Mesenchymal stem cell (in vitro differentiated cells and primary cell): ENCODE results near the gene CCDC24.
A peak's percentile ranks its signal among the peaks of the same experiment; 100 is the strongest.

Source experiments
- DNase-seq: peaks from one replicate; pipeline ENCODE4 v3.0.0-alpha.2; 2013
- H2AFZ ChIP-seq: one replicate; pipeline ENCODE4 v1.6.1; 2013; ENCODE audit warnings: low read depth, mild to moderate bottlenecking, control low read depth, inconsistent platforms, low read length, moderate library complexity
- H2AK5ac ChIP-seq: 2 replicates; pipeline ENCODE4 v1.6.1; 2013; ENCODE audit warnings: low read length, moderate library complexity, mild to moderate bottlenecking, inconsistent platforms; ENCODE audit not compliant: severe bottlenecking
- H2BK120ac ChIP-seq: one replicate; pipeline ENCODE4 v1.6.1; 2013; ENCODE audit warnings: low read depth, mild to moderate bottlenecking, inconsistent platforms, low read length, moderate library complexity
- H2BK12ac ChIP-seq, 2 experiments: one replicate each; pipeline ENCODE4 v1.6.1; 2013; ENCODE audit warnings: inconsistent platforms in 2 of 2, low read length in 2 of 2, mild to moderate bottlenecking in 2 of 2, moderate library complexity in 2 of 2, control low read depth in 1 of 2
- H2BK15ac ChIP-seq: one replicate; pipeline ENCODE4 v1.6.1; 2013; ENCODE audit warnings: mild to moderate bottlenecking, low read depth, inconsistent platforms; ENCODE audit not compliant: poor library complexity, severe bottlenecking
- H2BK5ac ChIP-seq: 2 replicates; pipeline ENCODE4 v1.6.1; 2013; ENCODE audit warnings: low read depth, mild to moderate bottlenecking, low read length, control low read depth, inconsistent platforms; ENCODE audit not compliant: poor library complexity, severe bottlenecking
- H3K14ac ChIP-seq, 2 experiments: one replicate each; pipeline ENCODE4 v1.6.1; 2013; ENCODE audit warnings: inconsistent platforms in 2 of 2, low read length in 2 of 2, control low read depth in 1 of 2, mild to moderate bottlenecking in 1 of 2, moderate library complexity in 1 of 2
- H3K18ac ChIP-seq, 2 experiments: one replicate each; pipeline ENCODE4 v1.6.1; 2013; ENCODE audit warnings: inconsistent platforms in 2 of 2, low read length in 2 of 2, control low read depth in 1 of 2, low read depth in 1 of 2, mild to moderate bottlenecking in 1 of 2
- H3K23ac ChIP-seq, 2 experiments: one replicate each; pipeline ENCODE4 v1.6.1; 2013; ENCODE audit warnings: inconsistent platforms in 2 of 2, low read length in 2 of 2, mild to moderate bottlenecking in 2 of 2, moderate library complexity in 2 of 2, control low read depth in 1 of 2
- H3K27ac ChIP-seq: 2 replicates; pipeline ENCODE4 v1.5.1; 2013; ENCODE audit warnings: mild to moderate bottlenecking, moderate library complexity, low read length, control low read depth, inconsistent platforms; ENCODE audit not compliant: poor library complexity, severe bottlenecking
- H3K27me3 ChIP-seq, 2 experiments: 2 replicates each; pipeline versions ENCODE4 v1.6.1 to v1.7.0; 2013; ENCODE audit warnings: low read length in 2 of 2, mild to moderate bottlenecking in 2 of 2, moderate library complexity in 2 of 2, control low read depth in 1 of 2, inconsistent platforms in 1 of 2; ENCODE audit not compliant: control insufficient read depth in 1 of 2, insufficient read depth in 1 of 2
- H3K36me3 ChIP-seq, 2 experiments: 2 replicates each; pipeline versions ENCODE4 v1.6.1 to v1.7.0; 2013; ENCODE audit warnings: low read length in 2 of 2, control low read depth in 1 of 2, inconsistent platforms in 1 of 2, low read depth in 1 of 2, mild to moderate bottlenecking in 1 of 2; ENCODE audit not compliant: insufficient read depth in 2 of 2, control insufficient read depth in 1 of 2
- H3K4ac ChIP-seq, 2 experiments: one replicate each; pipeline ENCODE4 v1.6.1; 2013; ENCODE audit warnings: inconsistent platforms in 2 of 2, low read length in 2 of 2, mild to moderate bottlenecking in 2 of 2, moderate library complexity in 2 of 2, control low read depth in 1 of 2, low read depth in 1 of 2
- H3K4me1 ChIP-seq: 2 replicates; pipeline ENCODE4 v1.6.1; 2013; ENCODE audit warnings: low read depth, low read length, control low read depth; ENCODE audit not compliant: control insufficient read depth, insufficient read depth
- H3K4me2 ChIP-seq: 2 replicates; pipeline ENCODE4 v1.6.1; 2013; ENCODE audit warnings: low read length, mild to moderate bottlenecking, inconsistent platforms; ENCODE audit not compliant: poor library complexity, severe bottlenecking
- H3K4me3 ChIP-seq, 2 experiments: 2 replicates each; pipeline versions ENCODE4 v1.5.1 to v1.7.0; 2013; ENCODE audit warnings: low read length in 2 of 2, mild to moderate bottlenecking in 2 of 2, control low read depth in 1 of 2, low read depth in 1 of 2; ENCODE audit not compliant: insufficient read depth in 1 of 2
- H3K79me1 ChIP-seq: replicated peaks from 2 replicates; pipeline ENCODE4 v1.6.1; 2013; ENCODE audit warnings: mild to moderate bottlenecking, control low read depth, low read length, inconsistent platforms; ENCODE audit not compliant: poor library complexity, severe bottlenecking
- H3K9ac ChIP-seq: 2 replicates; pipeline ENCODE4 v1.7.0; 2013; ENCODE audit warnings: mild to moderate bottlenecking, low read length, moderate library complexity
- H3K9me3 ChIP-seq: 2 replicates; pipeline ENCODE4 v1.7.0; 2013; ENCODE audit warnings: mild to moderate bottlenecking, low read length; ENCODE audit not compliant: control insufficient read depth
- H4K8ac ChIP-seq: one replicate; pipeline ENCODE4 v1.6.1; 2013; ENCODE audit warnings: inconsistent platforms, mild to moderate bottlenecking, low read length, moderate library complexity
- H4K91ac ChIP-seq: one replicate; pipeline ENCODE4 v1.6.1; 2013; ENCODE audit warnings: mild to moderate bottlenecking, low read length, inconsistent platforms
- WGBS: methylation state at CpG from one replicate; pipeline ENCODE4 v1.1.7; 2013; ENCODE audit warnings: mixed read lengths; 5-methylcytosine and 5-hydroxymethylcytosine counted together

Gene CCDC24

DNA sequence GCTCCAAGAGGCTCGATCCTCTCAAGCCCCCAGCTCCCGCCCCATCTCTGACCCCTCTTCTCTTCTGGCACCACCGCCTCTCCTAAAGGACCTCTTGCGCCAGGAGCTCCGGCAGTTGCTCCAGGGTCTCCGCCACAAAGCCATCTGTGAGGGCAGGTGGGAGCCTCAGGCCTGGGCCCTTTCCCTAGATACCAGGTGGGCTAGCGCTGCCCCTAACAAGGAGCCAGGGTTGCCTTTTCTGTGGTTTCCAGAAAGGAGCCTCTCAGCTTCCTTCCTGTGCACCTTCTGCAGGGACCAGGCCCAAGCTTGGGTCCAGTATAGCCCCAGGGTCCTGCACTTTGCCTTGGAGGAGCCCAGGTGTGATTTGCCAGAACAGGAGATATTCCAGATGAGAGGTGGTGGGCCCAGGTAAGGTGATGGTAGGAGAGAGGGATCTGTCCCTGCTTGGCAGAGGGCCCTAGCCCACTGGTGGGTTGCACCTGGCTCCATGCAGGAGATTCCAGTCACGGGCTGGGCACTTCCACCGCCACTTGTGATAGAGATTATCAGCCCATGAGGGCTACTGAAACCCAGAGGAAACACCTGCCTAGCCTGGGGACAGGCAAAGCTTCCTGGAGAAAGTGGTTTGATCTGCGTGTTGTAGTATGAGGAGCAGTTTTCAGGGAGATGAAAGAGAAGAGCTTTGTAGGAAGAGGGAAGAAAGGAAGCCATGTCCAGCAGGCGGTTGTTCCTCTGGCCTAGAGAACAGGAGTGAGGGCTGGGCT is 1.0 kb downstream of the CCDC24 start:
- Histone ChIP-seq H2BK120ac (no peak overlapping the region), H2AK5ac (no peak overlapping the region), H2AFZ (no peak overlapping the region), H3K4me3 (peak overlapping the region; percentile 79 to 84), H3K79me1 (no peaks in the 10 kb centered on the region), H3K36me3 (peaks cover 3 to 5% of the 10 kb centered on the region in 2 experiments), H2BK15ac (peak overlapping the region; percentile 34), H4K91ac (no peak overlapping the region), H2BK12ac (no peak overlapping the region), H3K4me1 (peaks cover 26% of the 10 kb centered on the region), H3K9ac (peak overlapping the region; percentile 91), H2BK5ac (no peak overlapping the region), H3K27me3 (no peaks in the 10 kb centered on the region), H3K4me2 (peak overlapping the region; percentile 82), H3K23ac (no peak overlapping the region), H3K9me3 (no peaks in the 10 kb centered on the region), H3K4ac (no peak overlapping the region), H3K27ac (no peak overlapping the region), H4K8ac (peak overlapping the region; percentile 46), H3K18ac (peak overlapping the region in 1 of 2 experiments; percentile 25), H3K14ac (no peak overlapping the region)
- DNase-seq = no peak
- 59% methylated on average over 11 of the region's 11 CpGs for WGBS

GRCh38 chr1:43993206-43993914 is 2.0 kb downstream of the CCDC24 start:
- H2BK120ac ChIP-seq = no peak overlapping the region
- no peaks in the 10 kb centered on the region for H3K79me1 ChIP-seq
- no peak overlapping the region for H4K8ac ChIP-seq
- H2BK15ac ChIP-seq = no peak overlapping the region
- no peak overlapping the region for H2AK5ac ChIP-seq
- no peak overlapping the region for H3K27ac ChIP-seq
- H3K9me3 ChIP-seq = no peaks in the 10 kb centered on the region
- no peak overlapping the region for H3K23ac ChIP-seq
- no peak overlapping the region for H3K9ac ChIP-seq
- DNase-seq = no peak
- no peak overlapping the region for H3K4me3 ChIP-seq
- H3K4me1 ChIP-seq = peaks cover 20% of the 10 kb centered on the region
- no peak overlapping the region for H3K14ac ChIP-seq
- no peak overlapping the region for H3K18ac ChIP-seq
- H3K4me2 ChIP-seq = no peak overlapping the region
- H2AFZ ChIP-seq = no peak overlapping the region
- H4K91ac ChIP-seq = no peak overlapping the region
- H3K4ac ChIP-seq = no peak overlapping the region
- H2BK5ac ChIP-seq = no peak overlapping the region
- H3K36me3 ChIP-seq = peaks cover 0 to 9% of the 10 kb centered on the region in 2 experiments
- H2BK12ac ChIP-seq = no peak overlapping the region
- WGBS = 98% methylated on average over 8 of the region's 9 CpGs
- no peaks in the 10 kb centered on the region for H3K27me3 ChIP-seq

DNA sequence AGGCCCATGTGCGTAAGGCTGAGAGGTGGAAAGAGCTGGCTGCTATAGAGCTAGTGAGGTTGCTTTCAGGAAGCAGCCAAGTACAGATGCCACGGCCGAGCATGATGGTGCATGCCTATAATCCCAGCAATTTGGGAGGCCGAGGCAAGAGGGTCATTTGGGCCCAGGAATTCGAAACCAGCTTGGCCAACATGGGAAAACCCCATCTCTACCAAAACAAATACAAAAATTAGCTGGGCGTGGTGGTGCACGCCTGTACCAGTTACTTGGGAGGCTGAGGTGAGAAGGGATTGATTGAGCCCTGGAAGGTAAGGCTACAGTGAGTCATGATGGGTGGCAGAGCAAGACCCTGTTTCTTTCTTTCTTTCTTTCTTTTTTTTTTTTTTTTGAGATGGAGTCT is 2.7 kb downstream of the CCDC24 start:
- Histone ChIP-seq H3K27me3 (no peaks in the 10 kb centered on the region), H3K4me2 (no peak overlapping the region), H2BK15ac (no peak overlapping the region), H3K9ac (no peak overlapping the region), H4K91ac (no peak overlapping the region), H2AK5ac (no peak overlapping the region), H2BK5ac (no peak overlapping the region), H3K4me3 (no peak overlapping the region), H3K4ac (no peak overlapping the region), H2AFZ (no peak overlapping the region), H3K14ac (no peak overlapping the region), H3K27ac (no peak overlapping the region), H3K23ac (no peak overlapping the region), H3K18ac (no peak overlapping the region), H2BK12ac (no peak overlapping the region), H4K8ac (no peak overlapping the region), H3K79me1 (no peaks in the 10 kb centered on the region), H3K36me3 (peaks cover 0 to 13% of the 10 kb centered on the region in 2 experiments), H3K4me1 (peaks cover 20% of the 10 kb centered on the region), H2BK120ac (no peak overlapping the region), H3K9me3 (no peaks in the 10 kb centered on the region)
- DNase-seq = no peak
- WGBS = 100% methylated on average over 1 of the region's 7 CpGs
